ENCODE measurements around the gene EXOSC7.

Gene EXOSC7

GRCh38 chr3:45060165-45060892, 84.3 kb downstream of the EXOSC7 start:
- no peak for DNase-seq
